Thymus (tissue), 11 donors: ENCODE results near the gene NUDT15. TPM values are rescaled to one million over a fixed set of nuclear protein-coding genes. Genes with fewer than 3 reads are reported as not detected.
A peak's percentile ranks its signal among the peaks of the same experiment; 100 is the strongest.
"Not testable (repeated sequence)": the region's sequence is repeated elsewhere in the genome, so short reads cannot be mapped to it uniquely, and the experiment has no call there.

Experiments used
- DNase-seq, 9 donors: peaks; one replicate each; pipeline ENCODE4 v3.0.0-alpha.2; 2013; ENCODE audit warnings: low spot score in 9 of 9, low read depth in 6 of 9, missing footprints in 1 of 9
- H3K27ac ChIP-seq, 2 donors: one replicate each; pipeline ENCODE4 v1.5.1; 2013; ENCODE audit warnings: control low read depth in 1 of 2, low read depth in 1 of 2, low read length in 1 of 2, mild to moderate bottlenecking in 1 of 2, moderate library complexity in 1 of 2
- H3K27me3 ChIP-seq, 2 donors: one replicate each; pipeline ENCODE4 v1.5.1; 2013; ENCODE audit warnings: low read length in 1 of 2; ENCODE audit not compliant: control insufficient read depth in 2 of 2, insufficient read depth in 1 of 2
- H3K36me3 ChIP-seq, 2 donors: one replicate each; pipeline ENCODE4 v1.5.1; 2013; ENCODE audit warnings: low read length in 1 of 2, mild to moderate bottlenecking in 1 of 2, moderate library complexity in 1 of 2; ENCODE audit not compliant: control insufficient read depth in 2 of 2, insufficient read depth in 2 of 2
- H3K4me1 ChIP-seq, 2 donors: one replicate each; pipeline ENCODE4 v1.5.1; 2013; ENCODE audit warnings: low read length in 2 of 2; ENCODE audit not compliant: control insufficient read depth in 2 of 2, insufficient read depth in 2 of 2
- H3K4me3 ChIP-seq, 2 donors: one replicate each; pipeline ENCODE4 v1.5.1; 2013; ENCODE audit warnings: low read length in 2 of 2, control low read depth in 1 of 2, mild to moderate bottlenecking in 1 of 2
- H3K9me3 ChIP-seq, 2 donors: one replicate each; pipeline ENCODE4 v1.5.1; 2013; ENCODE audit warnings: low read length in 1 of 2, mild to moderate bottlenecking in 1 of 2; ENCODE audit not compliant: control insufficient read depth in 2 of 2, insufficient read depth in 1 of 2
- WGBS: extraction: QIAGEN DNeasy Blood & Tissue Kit; methylation state at CpG from one replicate; pipeline ENCODE4 v1.1.7; 2013; 5-methylcytosine and 5-hydroxymethylcytosine counted together
- polyA plus RNA-seq: library from polyadenylated mRNA; stranded (reverse); fragments of 200-250 nt; gene quantifications from one replicate; pipeline ENCODE4 v1.2.3, GENCODE V29; 2013
- total RNA-seq: library from RNA; stranded (reverse); fragments of 120-200 nt; gene quantifications from one replicate; pipeline ENCODE4 v1.2.4, GENCODE V29; 2013
- donor health status: healthy.

Gene NUDT15
- total and polyA plus RNA-seq, 2 donors: 11.9 to 12.8 TPM

- DNase-seq: peak; percentile 47 to 94 (median 86)
- peaks cover 0 to under 1% of the 10 kb centered on the region in 2 donors for H3K36me3 ChIP-seq
- 17% methylated on average over 52 of the region's 52 CpGs for WGBS
- peaks cover 0 to 3% of the 10 kb centered on the region in 2 donors for H3K9me3 ChIP-seq
- H3K27me3 ChIP-seq: no peaks in the 10 kb centered on the region
- peak within 1 kb of the TSS; percentile 90 to 98 for H3K4me3 ChIP-seq
- H3K4me1 ChIP-seq: peaks cover 7 to 8% of the 10 kb centered on the region in 2 donors
- peak within 1 kb of the TSS; percentile 42 to 73 for H3K27ac ChIP-seq
Observed at GRCh38 chr13:48001114-48001881, 36.2 kb upstream of the NUDT15 start, which contains the start of gene SUCLA2. Gene SUCLA2, minus strand, starts transcription at chr13:48001273. Its CDS starts 4 bp downstream, at chr13:48001269.

GRCh38 chr13:48001999-48002398 is 35.5 kb upstream of the NUDT15 start:
- WGBS: 93% methylated on average over 5 of the region's 5 CpGs
- not testable (repeated sequence) for DNase-seq

GRCh38 chr13:48004201-48004600 is 33.3 kb upstream of the NUDT15 start:
- peaks cover 0 to 3% of the 10 kb centered on the region in 2 donors for H3K9me3 ChIP-seq
- WGBS: 97% methylated on average over 2 of the region's 2 CpGs
- no peak for DNase-seq
- peaks cover 7 to 8% of the 10 kb centered on the region in 2 donors for H3K4me1 ChIP-seq
- H3K27me3 ChIP-seq: no peaks in the 10 kb centered on the region
- no peaks in the 10 kb centered on the region for H3K36me3 ChIP-seq
- H3K27ac ChIP-seq: no peak overlapping the region
- H3K4me3 ChIP-seq: no peak overlapping the region

More at GRCh38 chr13:48001999-48002398, 35.5 kb upstream of the NUDT15 start:
- H3K9me3 ChIP-seq, H3K4me1 ChIP-seq, H3K27me3 ChIP-seq, H3K36me3 ChIP-seq, H3K4me3 ChIP-seq, H3K27ac ChIP-seq: not testable (repeated sequence)

GRCh38 chr13:48006396-48006795 is 31.1 kb upstream of the NUDT15 start:
- Histone ChIP-seq H3K9me3 (no peaks in the 10 kb centered on the region), H3K36me3 (no peaks in the 10 kb centered on the region), H3K4me3 (no peak overlapping the region), H3K27ac (no peak overlapping the region), H3K4me1 (peaks cover 3% of the 10 kb centered on the region in 2 donors), H3K27me3 (no peaks in the 10 kb centered on the region)
- WGBS: 96% methylated on average over 1 of the region's 1 CpG
- no peak for DNase-seq

- DNase-seq: no peak
- no peak overlapping the region for H3K27ac ChIP-seq
- H3K27me3 ChIP-seq: no peaks in the 10 kb centered on the region
- no peaks in the 10 kb centered on the region for H3K9me3 ChIP-seq
- H3K4me3 ChIP-seq: no peak overlapping the region
- H3K4me1 ChIP-seq: no peaks in the 10 kb centered on the region
- no peaks in the 10 kb centered on the region for H3K36me3 ChIP-seq
- 65% methylated on average over 1 of the region's 1 CpG for WGBS
Observed at GRCh38 chr13:48009284-48009683, 28.2 kb upstream of the NUDT15 start.

- Histone ChIP-seq H3K27ac (no peak overlapping the region), H3K36me3 (no peaks in the 10 kb centered on the region), H3K27me3 (no peaks in the 10 kb centered on the region), H3K4me1 (no peaks in the 10 kb centered on the region), H3K4me3 (no peak overlapping the region), H3K9me3 (no peaks in the 10 kb centered on the region)
- 73% methylated on average over 4 of the region's 4 CpGs for WGBS
- no peak for DNase-seq
Observed at GRCh38 chr13:48010698-48011097, 26.8 kb upstream of the NUDT15 start.

- 97% methylated on average over 1 of the region's 1 CpG for WGBS
- no peak for DNase-seq
Observed at GRCh38 chr13:48012668-48013067, 24.9 kb upstream of the NUDT15 start.

GRCh38 chr13:48014359-48014758 is 23.2 kb upstream of the NUDT15 start:
- no peak for DNase-seq
- no peaks in the 10 kb centered on the region for H3K4me1 ChIP-seq
- H3K27me3 ChIP-seq: no peaks in the 10 kb centered on the region
- no peak overlapping the region for H3K4me3 ChIP-seq
- no peak overlapping the region for H3K27ac ChIP-seq
- no peaks in the 10 kb centered on the region for H3K9me3 ChIP-seq
- no peaks in the 10 kb centered on the region for H3K36me3 ChIP-seq
- WGBS: 95% methylated on average over 2 of the region's 2 CpGs

More at GRCh38 chr13:48012668-48013067, 24.9 kb upstream of the NUDT15 start:
- Histone ChIP-seq H3K4me3 (no peak overlapping the region), H3K27me3 (no peaks in the 10 kb centered on the region), H3K36me3 (no peaks in the 10 kb centered on the region), H3K27ac (no peak overlapping the region), H3K4me1 (no peaks in the 10 kb centered on the region), H3K9me3 (no peaks in the 10 kb centered on the region)

- H3K4me3 ChIP-seq: no peak overlapping the region
- no peak overlapping the region for H3K27ac ChIP-seq
- DNase-seq: no peak
- H3K27me3 ChIP-seq: no peaks in the 10 kb centered on the region
- H3K4me1 ChIP-seq: no peaks in the 10 kb centered on the region
- no peaks in the 10 kb centered on the region for H3K9me3 ChIP-seq
- H3K36me3 ChIP-seq: no peaks in the 10 kb centered on the region
- WGBS: over 99% methylated on average over 2 of the region's 2 CpGs
Observed at GRCh38 chr13:48018637-48019036, 18.9 kb upstream of the NUDT15 start.
